Suprapubic skin (tissue), 3 donors: Measurements from ENCODE around the gene THPO.

ENCODE experiments used
- POLR2A ChIP-seq, 2 donors: fragments of 450-650 bp; IDR thresholded peaks; one replicate each; pipeline ENCODE4 v1.6.1; 2017; ENCODE audit warnings: antibody characterized with exemption in 2 of 2, mild to moderate bottlenecking in 2 of 2, moderate library complexity in 2 of 2
- TF ChIP-seq, protein P1 (sequence below), 2 donors: fragments of 200-600 bp in 1 of 2; fragments of 450-650 bp in 1 of 2; sonication (generic) in 1 of 2; IDR thresholded peaks; one replicate each; pipeline ENCODE4 v1.5.1; 2016 to 2019; ENCODE audit warnings: antibody characterized with exemption in 2 of 2, mild to moderate bottlenecking in 1 of 2, moderate library complexity in 1 of 2

- no peak for TF ChIP-seq POLR2A (IDR thresholded peaks at IDR 0.05)
- TF ChIP-seq, protein P1, sequence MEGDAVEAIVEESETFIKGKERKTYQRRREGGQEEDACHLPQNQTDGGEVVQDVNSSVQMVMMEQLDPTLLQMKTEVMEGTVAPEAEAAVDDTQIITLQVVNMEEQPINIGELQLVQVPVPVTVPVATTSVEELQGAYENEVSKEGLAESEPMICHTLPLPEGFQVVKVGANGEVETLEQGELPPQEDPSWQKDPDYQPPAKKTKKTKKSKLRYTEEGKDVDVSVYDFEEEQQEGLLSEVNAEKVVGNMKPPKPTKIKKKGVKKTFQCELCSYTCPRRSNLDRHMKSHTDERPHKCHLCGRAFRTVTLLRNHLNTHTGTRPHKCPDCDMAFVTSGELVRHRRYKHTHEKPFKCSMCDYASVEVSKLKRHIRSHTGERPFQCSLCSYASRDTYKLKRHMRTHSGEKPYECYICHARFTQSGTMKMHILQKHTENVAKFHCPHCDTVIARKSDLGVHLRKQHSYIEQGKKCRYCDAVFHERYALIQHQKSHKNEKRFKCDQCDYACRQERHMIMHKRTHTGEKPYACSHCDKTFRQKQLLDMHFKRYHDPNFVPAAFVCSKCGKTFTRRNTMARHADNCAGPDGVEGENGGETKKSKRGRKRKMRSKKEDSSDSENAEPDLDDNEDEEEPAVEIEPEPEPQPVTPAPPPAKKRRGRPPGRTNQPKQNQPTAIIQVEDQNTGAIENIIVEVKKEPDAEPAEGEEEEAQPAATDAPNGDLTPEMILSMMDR (IDR thresholded peaks at IDR 0.05): no peak
Measured at GRCh38 chr3:184323696-184324095, 54.3 kb downstream of the THPO start.
